LHCN-M2 (cell line): ENCODE data around the gene FAM50B. TPM values are rescaled to one million over a fixed set of nuclear protein-coding genes. Genes with fewer than 3 reads are reported as not detected.
A peak's percentile ranks its signal among the peaks of the same experiment; 100 is the strongest.

ENCODE experiments used
- DNase-seq: peaks from one replicate; pipeline ENCODE4 v3.0.0-alpha.2; 2012; ENCODE audit warnings: low read depth
- total RNA-seq: library from RNA; depleted of rRNA; stranded (reverse); fragments of >200 nt; gene quantifications from 2 replicates; pipeline ENCODE4 v1.2.3, GENCODE V29; 2014

The FAM50B gene
- total RNA-seq, 1 experiment from 2014 or later, result 13.6 TPM

- DNase-seq, result no peak
Observed at GRCh38 chr6:3871515-3871914, 22.3 kb downstream of the FAM50B start.

GRCh38 chr6:3871939-3872338, 22.8 kb downstream of the FAM50B start:
- DNase-seq, result no peak

- DNase-seq, result no peak
Observed at GRCh38 chr6:3872370-3872854, 23.2 kb downstream of the FAM50B start.

GRCh38 chr6:3873051-3873450, 23.9 kb downstream of the FAM50B start:
- DNase-seq, result no peak

- DNase-seq, result no peak
Observed at GRCh38 chr6:3874069-3874468, 24.9 kb downstream of the FAM50B start.

GRCh38 chr6:3875486-3875885, 26.3 kb downstream of the FAM50B start:
- DNase-seq, result peak; percentile 41

GRCh38 chr6:3876101-3876500, 26.9 kb downstream of the FAM50B start:
- peak; percentile 93 for DNase-seq

GRCh38 chr6:3876866-3877265, 27.7 kb downstream of the FAM50B start:
- peak; percentile 63 for DNase-seq

- DNase-seq, result no peak
Observed at GRCh38 chr6:3878048-3878666, 29.0 kb downstream of the FAM50B start.

GRCh38 chr6:3879194-3879952, 30.2 kb downstream of the FAM50B start:
- no peak for DNase-seq

- no peak for DNase-seq
Observed at GRCh38 chr6:3881711-3882421, 32.7 kb downstream of the FAM50B start.

- no peak for DNase-seq
Observed at GRCh38 chr6:3882431-3882830, 33.3 kb downstream of the FAM50B start.

- DNase-seq, result peak; percentile 78
Observed at GRCh38 chr6:3882866-3883265, 33.7 kb downstream of the FAM50B start.

- DNase-seq, result peak; percentile 94
Observed at GRCh38 chr6:3884007-3884745, 35.0 kb downstream of the FAM50B start.

GRCh38 chr6:3885262-3886036, 36.3 kb downstream of the FAM50B start:
- peak; percentile 76 for DNase-seq

GRCh38 chr6:3887150-3887700, 38.1 kb downstream of the FAM50B start:
- DNase-seq, result peak; percentile 53

GRCh38 chr6:3888153-3888957, 39.2 kb downstream of the FAM50B start:
- no peak for DNase-seq

- no peak for DNase-seq
Observed at GRCh38 chr6:3890047-3890446, 40.9 kb downstream of the FAM50B start.

- DNase-seq, result no peak
Observed at GRCh38 chr6:3891883-3892282, 42.7 kb downstream of the FAM50B start.

GRCh38 chr6:3892603-3893002, 43.4 kb downstream of the FAM50B start:
- no peak for DNase-seq
